ENCODE data around the gene COX6A2. TPM values are rescaled to one million over a fixed set of nuclear protein-coding genes. Genes with fewer than 3 reads are reported as not detected.

The COX6A2 gene
- total RNA-seq, 1 donor from 2014 or later: not detected

GRCh38 chr16:31390504-31391041 lies 37.6 kb downstream of the COX6A2 start:
- no peak for TF ChIP-seq CTCF (IDR thresholded peaks at IDR 0.05; ENCODE audit: unreplicated experiment)
- peaks cover 3% of the 10 kb centered on the region for H3K4me1 Mint-ChIP-seq
- no peak for DNase-seq (ENCODE audit: low spot score in 2 of 2, unreplicated experiment in 2 of 2)
- H3K9me3 Mint-ChIP-seq: no peaks in the 10 kb centered on the region
- H3K27me3 Mint-ChIP-seq (ENCODE audit: low read depth): peaks cover 26% of the 10 kb centered on the region
- H3K4me3 Mint-ChIP-seq: no peak overlapping the region
- H3K36me3 Mint-ChIP-seq: no peaks in the 10 kb centered on the region
- H3K27ac Mint-ChIP-seq: no peak overlapping the region

GRCh38 chr16:31388535-31388934 lies 39.6 kb downstream of the COX6A2 start:
- Mint-ChIP-seq H3K9me3 (no peaks in the 10 kb centered on the region), H3K4me3 (no peak overlapping the region)

GRCh38 chr16:31386157-31386984 lies 41.8 kb downstream of the COX6A2 start:
- peaks cover 51% of the 10 kb centered on the region for H3K27me3 Mint-ChIP-seq (ENCODE audit: low read depth)
- no peaks in the 10 kb centered on the region for H3K9me3 Mint-ChIP-seq
- no peak for DNase-seq (ENCODE audit: low spot score in 2 of 2, unreplicated experiment in 2 of 2)
- H3K27ac Mint-ChIP-seq: no peak overlapping the region
- TF ChIP-seq CTCF (IDR thresholded peaks at IDR 0.05; ENCODE audit: unreplicated experiment): no peak
- H3K4me1 Mint-ChIP-seq: peaks cover 3% of the 10 kb centered on the region
- H3K4me3 Mint-ChIP-seq: no peak overlapping the region
- H3K36me3 Mint-ChIP-seq: no peaks in the 10 kb centered on the region

More at GRCh38 chr16:31388535-31388934, 39.6 kb downstream of the COX6A2 start:
- Mint-ChIP-seq H3K27ac (no peak overlapping the region), H3K27me3 (ENCODE audit: low read depth) (peaks cover 33% of the 10 kb centered on the region), H3K36me3 (no peaks in the 10 kb centered on the region), H3K4me1 (peaks cover 3% of the 10 kb centered on the region)
- no peak for DNase-seq (ENCODE audit: low spot score in 2 of 2, unreplicated experiment in 2 of 2)
- no peak for TF ChIP-seq CTCF (IDR thresholded peaks at IDR 0.05; ENCODE audit: unreplicated experiment)

- no peak for DNase-seq (ENCODE audit: low spot score in 2 of 2, unreplicated experiment in 2 of 2)
- Mint-ChIP-seq H3K27me3 (ENCODE audit: low read depth) (peaks cover 52% of the 10 kb centered on the region), H3K4me3 (no peak overlapping the region), H3K9me3 (no peaks in the 10 kb centered on the region), H3K27ac (no peak overlapping the region), H3K36me3 (no peaks in the 10 kb centered on the region), H3K4me1 (peaks cover 3% of the 10 kb centered on the region)
- no peak for TF ChIP-seq CTCF (IDR thresholded peaks at IDR 0.05; ENCODE audit: unreplicated experiment)
Measured at GRCh38 chr16:31385680-31386079, 42.5 kb downstream of the COX6A2 start.

- TF ChIP-seq CTCF (IDR thresholded peaks at IDR 0.05; ENCODE audit: unreplicated experiment): peak; percentile 51
- Mint-ChIP-seq H3K36me3 (no peaks in the 10 kb centered on the region), H3K4me1 (peaks cover 3% of the 10 kb centered on the region), H3K9me3 (no peaks in the 10 kb centered on the region), H3K27ac (no peak overlapping the region), H3K4me3 (no peak overlapping the region), H3K27me3 (ENCODE audit: low read depth) (peaks cover 46% of the 10 kb centered on the region)
- DNase-seq (ENCODE audit: low spot score in 2 of 2, unreplicated experiment in 2 of 2): peak in 1 of 2 experiments; percentile 65
Measured at GRCh38 chr16:31382485-31383161, 45.5 kb downstream of the COX6A2 start.
